ENCODE results near the gene CKB.

- TF ChIP-seq POLR2A (IDR thresholded peaks at IDR 0.05) (no peak), CTCF (IDR thresholded peaks at IDR 0.05) (no peak)
Observed at GRCh38 chr14:103538291-103539055, 15.8 kb upstream of the CKB start.
